DMS153 treated with DMSO at 0.1 percent for 48 hours (cell line): ENCODE results near the gene CA10.

Experiments
- DNase-seq: peaks from one replicate; lab custom pipeline; 2025; ENCODE audit not compliant: unreplicated experiment; lab: John Stamatoyannopoulos, UW

Gene CA10

DNA sequence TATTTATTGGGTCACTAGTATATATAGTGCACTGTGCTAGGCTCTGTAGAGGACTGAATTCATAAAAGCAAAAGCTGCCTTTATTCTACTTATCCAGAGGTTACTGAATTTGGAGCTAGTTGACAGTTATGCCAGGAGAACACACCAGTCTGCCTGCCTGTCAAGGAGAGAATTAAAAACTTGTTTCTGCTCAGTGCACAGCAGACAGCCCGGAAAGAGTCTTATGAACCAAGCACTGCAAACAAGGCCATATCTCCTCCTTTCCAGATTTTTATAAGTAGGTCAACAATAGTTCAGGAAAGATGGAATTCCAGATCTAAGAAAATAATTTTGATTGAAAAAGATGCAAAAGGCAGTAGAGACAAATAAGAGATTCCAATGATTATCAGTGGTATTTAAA, 267.8 kb downstream of the CA10 start:
- DNase-seq = no peak

GRCh38 chr17:51888816-51889215, 269.7 kb downstream of the CA10 start:
- DNase-seq = no peak

DNA sequence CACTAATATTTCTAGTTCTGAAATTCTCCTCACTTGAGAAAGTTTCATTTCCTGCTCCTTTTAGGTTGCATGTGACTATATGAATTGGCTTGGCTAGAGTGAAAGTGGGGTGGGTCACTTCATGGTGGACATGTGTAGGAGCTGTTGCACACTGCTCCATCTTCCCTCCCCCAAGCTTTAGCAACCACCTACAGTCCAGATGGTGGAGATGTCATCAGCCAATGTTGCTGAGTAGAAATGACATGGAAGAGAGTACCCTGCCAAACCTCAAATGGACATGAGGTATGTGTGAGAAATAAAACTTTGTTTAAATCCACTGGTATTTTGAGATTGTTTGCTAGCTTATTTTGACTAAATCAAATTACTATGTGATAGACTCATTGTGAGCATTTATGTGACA, 281.5 kb downstream of the CA10 start:
- DNase-seq = no peak

DNA sequence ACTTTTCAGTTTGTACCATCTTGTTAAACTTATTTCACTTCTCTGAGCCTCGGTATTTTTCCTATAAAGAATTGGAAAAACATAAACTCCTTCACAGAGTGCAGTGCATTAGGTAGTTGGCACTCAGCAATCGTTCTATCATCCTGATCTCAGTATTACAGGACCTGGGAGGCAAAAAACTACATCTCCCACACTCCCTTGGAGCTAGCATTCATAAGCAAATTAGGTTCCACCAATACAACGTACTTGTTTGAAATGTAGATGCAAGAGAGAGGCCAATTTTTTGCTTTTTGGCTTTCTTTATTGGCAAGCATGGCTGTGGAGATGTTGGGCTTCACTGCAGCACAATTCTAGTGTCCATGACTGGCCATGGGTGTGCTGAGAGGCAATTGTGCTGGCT, 285.2 kb downstream of the CA10 start:
- no peak for DNase-seq

- DNase-seq = no peak
These were observed 289.1 kb downstream of the CA10 start for GRCh38 chr17:51869387-51869786.

- DNase-seq = peak; percentile 63
These were observed 297.5 kb downstream of the CA10 start for GRCh38 chr17:51860954-51861561.

- DNase-seq = peak; percentile 13
These were observed 301.4 kb downstream of the CA10 start for GRCh38 chr17:51857052-51857597.

GRCh38 chr17:51855806-51856205, 302.7 kb downstream of the CA10 start:
- DNase-seq = no peak

DNA sequence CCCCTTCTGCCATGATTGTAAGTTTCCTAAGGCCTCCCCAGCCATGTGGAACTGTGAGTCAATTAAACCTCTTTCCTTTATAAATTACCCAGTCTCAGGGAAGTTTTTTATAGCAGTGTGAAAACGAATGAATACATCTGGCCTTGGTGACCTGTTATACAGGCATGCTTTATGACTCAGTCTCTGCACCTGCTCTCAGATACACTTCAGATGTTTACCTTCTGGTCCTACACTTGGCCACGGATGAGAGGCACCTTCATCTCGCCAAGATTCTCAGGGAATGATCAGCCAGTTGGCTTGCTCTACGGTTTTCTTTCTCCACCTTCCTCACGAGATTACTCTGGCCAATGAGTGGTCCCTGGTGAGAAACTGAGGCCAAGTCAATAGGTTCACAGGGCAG, 304.7 kb downstream of the CA10 start:
- no peak for DNase-seq

GRCh38 chr17:51852603-51853002, 305.9 kb downstream of the CA10 start:
- no peak for DNase-seq

DNA sequence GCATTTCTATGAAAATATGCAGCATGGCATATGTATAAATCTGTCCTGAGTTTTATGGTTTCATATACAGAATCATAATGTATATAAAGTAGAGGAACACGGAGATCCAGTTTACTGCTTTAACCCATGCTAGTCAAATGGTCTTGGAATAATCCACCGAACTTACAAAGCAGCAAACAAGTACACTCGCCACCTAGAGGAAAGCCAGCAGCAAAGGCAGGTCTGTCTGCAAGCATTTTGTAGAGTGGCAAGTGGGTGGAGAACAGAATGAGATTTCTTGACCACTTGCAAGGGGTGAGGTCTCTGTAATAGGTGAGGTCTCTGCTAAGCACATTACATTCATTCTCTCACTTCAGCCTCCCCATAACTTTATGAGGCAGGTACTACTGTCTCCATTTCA, 308.3 kb downstream of the CA10 start:
- DNase-seq = no peak

GRCh38 chr17:51848451-51848850, 310.1 kb downstream of the CA10 start:
- no peak for DNase-seq

- no peak for DNase-seq
These were observed 311.9 kb downstream of the CA10 start for GRCh38 chr17:51846566-51846965.

DNA sequence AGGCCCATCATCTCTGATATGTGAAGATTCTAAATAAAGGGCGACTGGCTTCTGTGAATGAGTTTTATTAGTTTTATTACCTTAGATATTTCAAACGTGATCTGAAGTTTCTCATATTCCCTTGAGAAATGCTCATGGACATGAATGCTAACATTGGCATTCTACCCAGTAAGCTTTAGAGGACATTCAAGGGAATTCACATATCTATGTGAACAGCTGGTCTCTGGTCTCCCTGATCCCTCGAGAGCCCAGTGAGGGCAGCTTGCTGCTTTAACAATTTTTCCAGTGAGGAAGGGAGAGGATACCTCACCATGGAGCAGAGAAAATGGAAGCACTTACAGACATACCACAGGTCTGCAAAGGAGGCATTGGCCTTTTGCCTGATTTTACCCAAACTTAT, 312.7 kb downstream of the CA10 start:
- no peak for DNase-seq

GRCh38 chr17:51842763-51843162, 315.8 kb downstream of the CA10 start:
- no peak for DNase-seq

GRCh38 chr17:51841669-51842068, 316.8 kb downstream of the CA10 start:
- no peak for DNase-seq

- DNase-seq = no peak
These were observed 317.8 kb downstream of the CA10 start for GRCh38 chr17:51840688-51841087.

DNA sequence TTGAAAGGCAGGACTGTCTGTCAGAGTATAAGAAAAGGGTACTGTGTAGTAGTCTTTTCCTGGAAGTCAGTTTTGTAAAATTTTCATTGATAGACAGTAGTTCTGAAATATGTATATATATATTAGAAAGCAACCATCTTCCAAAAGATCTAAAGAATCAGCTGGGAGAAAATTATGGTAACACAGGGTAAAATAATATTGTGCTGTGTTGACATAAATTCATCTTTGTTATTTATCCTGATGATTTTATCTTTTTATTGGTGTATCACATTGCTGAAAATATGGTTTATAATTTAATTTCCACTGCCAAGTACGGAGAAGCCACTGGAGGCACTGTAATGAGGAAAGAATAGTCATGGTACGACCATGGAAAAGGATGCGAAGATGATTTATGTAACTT, 324.9 kb downstream of the CA10 start:
- no peak for DNase-seq

DNA sequence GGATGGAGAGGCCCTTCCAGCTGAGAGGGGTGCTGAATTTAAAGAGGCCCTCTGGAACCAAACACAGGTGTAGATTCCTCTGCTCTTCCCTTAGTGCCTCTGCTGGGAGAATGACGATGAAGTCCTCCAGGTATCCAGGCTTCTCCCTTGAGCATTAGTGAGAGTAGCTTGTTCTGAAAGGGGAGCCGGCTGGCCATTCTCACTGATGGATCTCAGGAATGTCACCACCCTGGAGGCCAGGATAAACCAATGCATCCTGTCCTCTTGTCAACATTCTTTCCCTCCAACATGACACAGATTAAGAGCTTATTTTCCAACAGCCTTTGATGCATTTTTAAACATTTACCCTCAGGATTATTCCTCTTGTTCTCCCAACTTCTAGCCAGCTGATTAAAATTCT, 325.5 kb downstream of the CA10 start:
- no peak for DNase-seq

- no peak for DNase-seq
These were observed 327.6 kb downstream of the CA10 start for GRCh38 chr17:51830886-51831285.

DNA sequence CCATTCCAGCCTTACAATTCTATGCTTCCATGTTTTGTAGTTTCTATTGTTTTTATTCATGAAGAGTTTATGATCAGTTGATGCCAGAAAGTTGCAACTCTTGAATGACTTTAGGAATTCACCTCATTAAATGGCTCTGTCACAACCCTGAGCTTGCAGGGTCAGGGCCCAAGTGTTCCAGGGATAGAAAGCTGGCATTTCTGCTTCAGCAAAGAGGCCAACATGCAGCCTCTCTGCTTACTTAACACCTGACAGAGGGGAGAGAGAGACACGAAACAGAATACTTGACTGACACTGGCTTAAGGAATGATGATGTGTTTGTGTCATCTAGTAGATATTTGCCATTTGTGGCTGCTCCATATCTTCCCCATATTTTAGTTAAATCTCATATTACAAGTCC, 328.1 kb downstream of the CA10 start:
- no peak for DNase-seq

- DNase-seq = no peak
These were observed 329.6 kb downstream of the CA10 start for GRCh38 chr17:51828901-51829300.

GRCh38 chr17:51827140-51827539, 331.4 kb downstream of the CA10 start:
- no peak for DNase-seq
